Astrocyte (in vitro differentiated cells and primary cell): ENCODE data around the gene OR8K5. TPM values are rescaled to one million over a fixed set of nuclear protein-coding genes. Genes with fewer than 3 reads are reported as not detected.

ENCODE experiments used
- DNase-seq: peaks from one replicate; pipeline ENCODE4 v3.0.0-alpha.2; 2010; ENCODE audit warnings: low read depth
- FAIRE-seq: peaks from 2 replicates; lab custom pipeline; 2011; peaks lifted over from hg19 to GRCh38; lab: Jason Lieb, UNC
- H2AFZ ChIP-seq: 2 replicates; pipeline ENCODE4 v1.6.0; 2012; ENCODE audit warnings: low read depth, low read length, inconsistent platforms
- H3K27ac ChIP-seq: 2 replicates; pipeline ENCODE4 v1.5.1; 2011; ENCODE audit warnings: low read depth, low read length, inconsistent platforms
- H3K27me3 ChIP-seq: 2 replicates; pipeline ENCODE4 v1.6.0; 2011; ENCODE audit warnings: low read length, inconsistent platforms; ENCODE audit not compliant: insufficient read depth
- H3K36me3 ChIP-seq: 2 replicates; pipeline ENCODE4 v1.5.1; 2011; ENCODE audit warnings: low read length, inconsistent platforms; ENCODE audit not compliant: insufficient read depth
- H3K4me1 ChIP-seq: 2 replicates; pipeline ENCODE4 v1.5.1; 2011; ENCODE audit warnings: low read length, inconsistent platforms; ENCODE audit not compliant: insufficient read depth
- H3K4me2 ChIP-seq: 2 replicates; pipeline ENCODE4 v1.6.0; 2012; ENCODE audit warnings: low read length, inconsistent platforms
- H3K4me3 ChIP-seq: 2 replicates; pipeline ENCODE4 v1.5.1; 2011; ENCODE audit warnings: low read depth, mild to moderate bottlenecking, low read length, inconsistent platforms; ENCODE audit not compliant: insufficient read depth
- H3K79me2 ChIP-seq: 2 replicates; pipeline ENCODE4 v1.6.0; 2012; ENCODE audit warnings: mild to moderate bottlenecking, low read length, inconsistent platforms; ENCODE audit not compliant: insufficient read depth
- H3K9ac ChIP-seq: 2 replicates; pipeline ENCODE4 v1.6.0; 2012; ENCODE audit warnings: mild to moderate bottlenecking, low read length, inconsistent platforms
- H3K9me3 ChIP-seq: 2 replicates; pipeline ENCODE4 v1.5.1; 2012; ENCODE audit warnings: low read depth, mild to moderate bottlenecking, low read length, inconsistent platforms; ENCODE audit not compliant: insufficient read depth
- H4K20me1 ChIP-seq: 2 replicates; pipeline ENCODE4 v1.6.0; 2012; ENCODE audit warnings: low read length, inconsistent platforms; ENCODE audit not compliant: insufficient read depth
- H3K27ac Mint-ChIP-seq: one replicate; pipeline ENCODE4 v1.8.0; 2021; ENCODE audit warnings: mild to moderate bottlenecking, mixed read lengths; ENCODE audit not compliant: unreplicated experiment
- H3K27me3 Mint-ChIP-seq: one replicate; pipeline ENCODE4 v1.8.0; 2021; ENCODE audit warnings: low read depth, mixed read lengths; ENCODE audit not compliant: unreplicated experiment
- H3K36me3 Mint-ChIP-seq: one replicate; pipeline ENCODE4 v1.8.0; 2021; ENCODE audit warnings: low read depth, mixed read lengths; ENCODE audit not compliant: unreplicated experiment
- H3K4me1 Mint-ChIP-seq: one replicate; pipeline ENCODE4 v1.8.0; 2021; ENCODE audit warnings: low read depth, mixed read lengths; ENCODE audit not compliant: unreplicated experiment
- H3K4me3 Mint-ChIP-seq: one replicate; pipeline ENCODE4 v1.8.0; 2021; ENCODE audit warnings: mild to moderate bottlenecking, moderate library complexity, mixed read lengths; ENCODE audit not compliant: unreplicated experiment
- H3K9me3 Mint-ChIP-seq: one replicate; pipeline ENCODE4 v1.8.0; 2021; ENCODE audit warnings: mild to moderate bottlenecking, mixed read lengths; ENCODE audit not compliant: unreplicated experiment
- EZH2 ChIP-seq: IDR thresholded peaks from 2 replicates; pipeline ENCODE4 v1.6.1; 2012; ENCODE audit warnings: mild to moderate bottlenecking, low read length, inconsistent platforms; ENCODE audit not compliant: insufficient read depth
- total RNA-seq: library from RNA; stranded (reverse); gene quantifications from 2 replicates; pipeline ENCODE4 v1.2.1, GENCODE V29; 2021
- TF ChIP-seq, protein P1 (sequence below): IDR thresholded peaks from 2 replicates; pipeline ENCODE4 v1.5.1; 2011; ENCODE audit warnings: low read depth, mild to moderate bottlenecking, inconsistent platforms, low read length, moderate library complexity; ENCODE audit not compliant: insufficient read depth

The OR8K5 gene
- total RNA-seq, 1 donor from 2014 or later: not detected

- Mint-ChIP-seq H3K4me3 (no peak overlapping the region), H3K4me1 (no peaks in the 10 kb centered on the region), H3K27ac (no peak overlapping the region), H3K9me3 (no peaks in the 10 kb centered on the region), H3K36me3 (no peaks in the 10 kb centered on the region), H3K27me3 (no peaks in the 10 kb centered on the region)
- no peak overlapping the region for H3K27ac ChIP-seq
- H3K36me3 ChIP-seq: no peaks in the 10 kb centered on the region
- no peak for DNase-seq
- H3K4me3 ChIP-seq: no peak overlapping the region
- H4K20me1 ChIP-seq: no peaks in the 10 kb centered on the region
- no peaks in the 10 kb centered on the region for H3K79me2 ChIP-seq
- H3K9ac ChIP-seq: no peak overlapping the region
- H2AFZ ChIP-seq: no peak overlapping the region
- TF ChIP-seq EZH2: no peak
- TF ChIP-seq, protein P1, sequence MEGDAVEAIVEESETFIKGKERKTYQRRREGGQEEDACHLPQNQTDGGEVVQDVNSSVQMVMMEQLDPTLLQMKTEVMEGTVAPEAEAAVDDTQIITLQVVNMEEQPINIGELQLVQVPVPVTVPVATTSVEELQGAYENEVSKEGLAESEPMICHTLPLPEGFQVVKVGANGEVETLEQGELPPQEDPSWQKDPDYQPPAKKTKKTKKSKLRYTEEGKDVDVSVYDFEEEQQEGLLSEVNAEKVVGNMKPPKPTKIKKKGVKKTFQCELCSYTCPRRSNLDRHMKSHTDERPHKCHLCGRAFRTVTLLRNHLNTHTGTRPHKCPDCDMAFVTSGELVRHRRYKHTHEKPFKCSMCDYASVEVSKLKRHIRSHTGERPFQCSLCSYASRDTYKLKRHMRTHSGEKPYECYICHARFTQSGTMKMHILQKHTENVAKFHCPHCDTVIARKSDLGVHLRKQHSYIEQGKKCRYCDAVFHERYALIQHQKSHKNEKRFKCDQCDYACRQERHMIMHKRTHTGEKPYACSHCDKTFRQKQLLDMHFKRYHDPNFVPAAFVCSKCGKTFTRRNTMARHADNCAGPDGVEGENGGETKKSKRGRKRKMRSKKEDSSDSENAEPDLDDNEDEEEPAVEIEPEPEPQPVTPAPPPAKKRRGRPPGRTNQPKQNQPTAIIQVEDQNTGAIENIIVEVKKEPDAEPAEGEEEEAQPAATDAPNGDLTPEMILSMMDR: no peak
- no peaks in the 10 kb centered on the region for H3K27me3 ChIP-seq
- no peaks in the 10 kb centered on the region for H3K4me1 ChIP-seq
- H3K9me3 ChIP-seq: no peaks in the 10 kb centered on the region
- no peak for FAIRE-seq
- H3K4me2 ChIP-seq: no peak overlapping the region
These were observed 36.6 kb upstream of the OR8K5 start for GRCh38 chr11:56196705-56197104.

DNA sequence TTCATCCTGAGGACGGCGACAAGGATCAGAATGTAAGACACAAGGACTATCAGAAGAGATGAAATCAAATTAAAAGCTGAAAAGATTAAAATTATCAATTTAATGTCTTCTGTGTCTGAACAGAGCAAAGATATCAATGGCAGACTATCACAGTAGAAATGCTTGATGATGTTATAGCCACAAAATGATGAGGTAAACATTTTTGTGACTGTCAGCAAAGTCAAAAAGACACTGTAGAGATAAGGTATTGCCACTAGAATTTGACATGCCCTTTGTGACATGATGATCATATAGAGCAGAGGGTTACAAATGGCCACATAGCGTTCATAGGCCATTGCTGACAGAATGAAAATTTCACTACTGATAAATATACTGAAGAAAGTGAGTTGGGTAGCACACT, 28.5 kb upstream of the OR8K5 start:
- DNase-seq (no peak), FAIRE-seq (no peak)
- Histone ChIP-seq H4K20me1 (no peaks in the 10 kb centered on the region), H3K27ac (no peak overlapping the region), H3K9ac (no peak overlapping the region), H3K4me1 (no peaks in the 10 kb centered on the region), H3K4me3 (no peak overlapping the region), H3K4me2 (no peak overlapping the region), H2AFZ (no peak overlapping the region), H3K27me3 (no peaks in the 10 kb centered on the region), H3K9me3 (peaks cover 2% of the 10 kb centered on the region), H3K36me3 (no peaks in the 10 kb centered on the region), H3K79me2 (no peaks in the 10 kb centered on the region)
- Mint-ChIP-seq H3K36me3 (no peaks in the 10 kb centered on the region), H3K4me1 (no peaks in the 10 kb centered on the region), H3K4me3 (no peak overlapping the region), H3K9me3 (no peaks in the 10 kb centered on the region), H3K27me3 (no peaks in the 10 kb centered on the region), H3K27ac (no peak overlapping the region)
- TF ChIP-seq, protein P1: no peak
- TF ChIP-seq EZH2: no peak

- no peaks in the 10 kb centered on the region for H3K27me3 Mint-ChIP-seq
- Histone ChIP-seq H3K9ac (no peak overlapping the region), H3K9me3 (no peaks in the 10 kb centered on the region), H3K79me2 (no peaks in the 10 kb centered on the region), H3K4me2 (no peak overlapping the region), H3K36me3 (no peaks in the 10 kb centered on the region), H4K20me1 (no peaks in the 10 kb centered on the region), H3K27ac (no peak overlapping the region), H3K4me1 (no peaks in the 10 kb centered on the region), H2AFZ (no peak overlapping the region), H3K27me3 (no peaks in the 10 kb centered on the region), H3K4me3 (no peak overlapping the region)
- FAIRE-seq (no peak), DNase-seq (no peak)
- TF ChIP-seq, protein P1: no peak
- TF ChIP-seq EZH2: no peak
- no peaks in the 10 kb centered on the region for H3K9me3 Mint-ChIP-seq
- no peaks in the 10 kb centered on the region for H3K4me1 Mint-ChIP-seq
- H3K27ac Mint-ChIP-seq: no peak overlapping the region
- H3K4me3 Mint-ChIP-seq: no peak overlapping the region
- H3K36me3 Mint-ChIP-seq: no peaks in the 10 kb centered on the region
These were observed 23.3 kb upstream of the OR8K5 start for GRCh38 chr11:56183459-56183858.
